IMR-90 (cell line): Measurements from ENCODE around the gene PCGF3. TPM values are rescaled to one million over a fixed set of nuclear protein-coding genes. Genes with fewer than 3 reads are reported as not detected.

Experiments
- ATAC-seq: fragments of 200-7000 bp; cut with Tn5 transposase; 2 replicates; pipeline ENCODE4 v1.9.1; 2020; ENCODE audit warnings: low read depth, mild to moderate bottlenecking, moderate library complexity
- BruUV-seq: library from RNA; stranded (reverse); fragments of 400-500 nt; replicated peaks from 2 replicates; lab custom pipeline; 2021; lab: Mats Ljungman, UMichigan
- CTCF ChIA-PET: fragments of 300-600 bp; formaldehyde crosslinking; extraction: SDS; loops from one replicate; lab custom pipeline; 2021; ENCODE audit warnings: antibody characterized with exemption; lab: Yijun Ruan, JAX
- POLR2A ChIA-PET: fragments of 300-600 bp; sonication (Branson Sonifier 250); formaldehyde crosslinking; loops from one replicate; lab custom pipeline; 2022; ENCODE audit warnings: antibody characterized with exemption; ENCODE audit not compliant: unreplicated experiment; lab: Charles Lee
- DNase-seq: peaks from one replicate; pipeline ENCODE4 v3.0.0; 2013
- H2AFZ ChIP-seq: replicated peaks from 2 replicates; pipeline ENCODE3; 2013; ENCODE audit warnings: low read length, mild to moderate bottlenecking; ENCODE audit not compliant: poor library complexity
- H2AK5ac ChIP-seq: 2 replicates; pipeline ENCODE4 v1.6.1; 2013; ENCODE audit warnings: low read depth, low read length, inconsistent platforms
- H2AK9ac ChIP-seq: replicated peaks from 2 replicates; pipeline ENCODE3; 2013; ENCODE audit warnings: mild to moderate bottlenecking, low read depth, low read length, moderate library complexity; ENCODE audit not compliant: poor library complexity
- H2BK120ac ChIP-seq: 2 replicates; pipeline ENCODE4 v1.6.1; 2013; ENCODE audit warnings: low read depth, low read length, inconsistent platforms
- H2BK15ac ChIP-seq: 3 replicates; pipeline ENCODE4 v1.6.1; 2013; ENCODE audit warnings: low read depth, low read length, inconsistent platforms
- H2BK20ac ChIP-seq: 2 replicates; pipeline ENCODE4 v1.6.1; 2013; ENCODE audit warnings: low read depth, mild to moderate bottlenecking, inconsistent platforms, low read length, moderate library complexity
- H2BK5ac ChIP-seq: 2 replicates; pipeline ENCODE4 v1.6.1; 2013; ENCODE audit warnings: mild to moderate bottlenecking, low read depth, low read length, inconsistent platforms; ENCODE audit not compliant: poor library complexity, severe bottlenecking
- H3K14ac ChIP-seq: replicated peaks from 2 replicates; pipeline ENCODE4 v1.6.1; 2013; ENCODE audit warnings: low read depth, low read length, inconsistent platforms
- H3K18ac ChIP-seq: 2 replicates; pipeline ENCODE4 v1.6.1; 2013; ENCODE audit warnings: low read depth, low read length, control low read depth
- H3K23ac ChIP-seq: 2 replicates; pipeline ENCODE4 v1.6.1; 2013; ENCODE audit warnings: low read depth, low read length, inconsistent platforms
- H3K27ac ChIP-seq: 2 replicates; pipeline ENCODE4 v1.5.1; 2013; ENCODE audit warnings: mild to moderate bottlenecking, control low read depth, low read length; ENCODE audit not compliant: insufficient read depth
- H3K27me3 ChIP-seq: 2 replicates; pipeline ENCODE4 v1.6.1; 2013; ENCODE audit warnings: low read length; ENCODE audit not compliant: control insufficient read depth, insufficient read depth
- H3K36me3 ChIP-seq: 2 replicates; pipeline ENCODE4 v1.6.1; 2013; ENCODE audit warnings: low read length, mixed read lengths; ENCODE audit not compliant: control insufficient read depth, insufficient read depth
- H3K4ac ChIP-seq: 2 replicates; pipeline ENCODE4 v1.6.1; 2013; ENCODE audit warnings: low read depth, low read length, inconsistent platforms
- H3K4me1 ChIP-seq: 2 replicates; pipeline ENCODE4 v1.6.1; 2013; ENCODE audit warnings: low read length, mixed read lengths; ENCODE audit not compliant: control insufficient read depth, insufficient read depth
- H3K4me2 ChIP-seq: 2 replicates; pipeline ENCODE4 v1.6.1; 2013; ENCODE audit warnings: low read depth, mild to moderate bottlenecking, control low read depth, low read length, moderate library complexity
- H3K4me3 ChIP-seq: 2 replicates; pipeline ENCODE4 v1.5.1; 2013; ENCODE audit warnings: low read depth, mild to moderate bottlenecking, control low read depth, low read length, moderate library complexity; ENCODE audit not compliant: insufficient read depth
- H3K56ac ChIP-seq: 2 replicates; pipeline ENCODE4 v1.6.1; 2013; ENCODE audit warnings: low read length, inconsistent platforms; ENCODE audit not compliant: insufficient read depth; ENCODE audit errors: extremely low read depth
- H3K79me1 ChIP-seq, 2 experiments: 2 replicates each; pipeline ENCODE4 v1.6.1; 2013; ENCODE audit warnings: low read length in 2 of 2, inconsistent platforms in 1 of 2, low read depth in 1 of 2
- H3K9ac ChIP-seq: 2 replicates; pipeline ENCODE4 v1.6.1; 2013; ENCODE audit warnings: low read depth, low read length, control low read depth
- H3K9me1 ChIP-seq: 2 replicates; pipeline ENCODE4 v1.6.1; 2013; ENCODE audit warnings: low read length, inconsistent platforms; ENCODE audit not compliant: insufficient read depth
- H3K9me3 ChIP-seq: 2 replicates; pipeline ENCODE4 v1.6.1; 2013; ENCODE audit warnings: low read length; ENCODE audit not compliant: control insufficient read depth, insufficient read depth
- H4K20me1 ChIP-seq: 2 replicates; pipeline ENCODE4 v1.6.1; 2013; ENCODE audit warnings: low read length, inconsistent platforms; ENCODE audit not compliant: insufficient read depth
- H4K5ac ChIP-seq: 2 replicates; pipeline ENCODE4 v1.6.1; 2013; ENCODE audit warnings: mild to moderate bottlenecking, low read depth, low read length, control low read depth
- H4K8ac ChIP-seq, 2 experiments: 2 replicates each; pipeline ENCODE4 v1.6.1; 2013; ENCODE audit warnings: low read depth in 2 of 2, low read length in 2 of 2, control low read depth in 1 of 2, inconsistent platforms in 1 of 2
- H4K91ac ChIP-seq: 2 replicates; pipeline ENCODE4 v1.6.1; 2013; ENCODE audit warnings: low read depth, low read length, inconsistent platforms; ENCODE audit not compliant: insufficient read depth
- BHLHE40 ChIP-seq: fragments of 150-350 bp; IDR thresholded peaks from 2 replicates; pipeline ENCODE4 v1.6.1; 2016; ENCODE audit warnings: mild to moderate bottlenecking, low read depth, low read length
- CEBPB ChIP-seq: IDR thresholded peaks from 2 replicates; pipeline ENCODE4 v1.6.1; 2012; ENCODE audit warnings: low read depth, low read length, improper control_type of control experiment
- CHD1 ChIP-seq: IDR thresholded peaks from 2 replicates; pipeline ENCODE4 v1.6.1; 2012; ENCODE audit warnings: low read depth, low read length, improper control_type of control experiment
- ELK1 ChIP-seq: fragments of 150-350 bp; IDR thresholded peaks from 2 replicates; pipeline ENCODE4 v1.6.1; 2016; ENCODE audit warnings: low read depth, mild to moderate bottlenecking, low read length, moderate library complexity, borderline replicate concordance
- FOS ChIP-seq: fragments of 150-350 bp; IDR thresholded peaks from 2 replicates; pipeline ENCODE4 v1.6.1; 2016; ENCODE audit warnings: low read depth, low read length
- MAZ ChIP-seq: IDR thresholded peaks from 2 replicates; pipeline ENCODE4 v1.6.1; 2012; ENCODE audit warnings: low read depth, mild to moderate bottlenecking, low read length, improper control_type of control experiment, moderate library complexity, borderline replicate concordance
- NFE2L2 ChIP-seq: fragments of 150-350 bp; IDR thresholded peaks from 2 replicates; pipeline ENCODE4 v1.6.1; 2016; ENCODE audit warnings: low read depth, mild to moderate bottlenecking, low read length
- RFX5 ChIP-seq: IDR thresholded peaks from 2 replicates; pipeline ENCODE4 v1.8.0; 2012; ENCODE audit warnings: low read depth, mild to moderate bottlenecking, low read length, moderate library complexity
- SMC3 ChIP-seq: fragments of 150-350 bp; IDR thresholded peaks from 2 replicates; pipeline ENCODE4 v1.6.1; 2016; ENCODE audit warnings: low read depth, mild to moderate bottlenecking, antibody characterized with exemption, low read length, moderate library complexity
- WGBS, 2 experiments: methylation state at CpG; one replicate each; pipeline versions ENCODE4 v1.1.5 to v1.1.7; 2013; ENCODE audit warnings: missing lambda C conversion rate in 2 of 2; ENCODE audit not compliant: insufficient read length in 1 of 2; ENCODE audit errors: extremely low coverage in 2 of 2; 5-methylcytosine and 5-hydroxymethylcytosine counted together
- dilution Hi-C: fragments of 300-500 bp; cut with HindIII; formaldehyde crosslinking; loops from one replicate; pipeline ENCODE4 v1.14.3; 2018; ENCODE audit warnings: low sequenced_read_pairs; ENCODE audit not compliant: unreplicated experiment
- in situ Hi-C: fragments of 300-500 bp; cut with MboI; formaldehyde crosslinking; loops from 3 replicates; pipeline ENCODE4 v1.14.3; 2019; ENCODE audit warnings: low sequenced_read_pairs, inconsistent platforms, mixed read lengths
- intact Hi-C: fragments of 100-400 bp; cut with micrococcal nuclease; formaldehyde crosslinking; loops from 2 replicates; pipeline ENCODE4 v1.10.0; 2022
- polyA plus RNA-seq, 3 experiments: library from polyadenylated mRNA; depleted of rRNA; stranded (reverse); fragments of >200 nt; gene quantifications; 2 replicates each; pipeline ENCODE4 v1.2.3, GENCODE V29; 2012; ENCODE audit warnings: low replicate concordance in 1 of 3
- total RNA-seq: library from RNA; depleted of rRNA; stranded (reverse); fragments of >200 nt; gene quantifications from 2 replicates; pipeline ENCODE4 v1.2.3, GENCODE V29; 2012
- TF ChIP-seq, protein P1 (sequence below): conservative IDR thresholded peaks from 2 replicates; pipeline ENCODE4 v1.5.1; 2012; ENCODE audit warnings: mild to moderate bottlenecking, low read depth, low read length, improper control_type of control experiment
- TF ChIP-seq, protein P2 (sequence below): fragments of 150-350 bp; IDR thresholded peaks from 2 replicates; pipeline ENCODE4 v1.6.1; 2017; ENCODE audit warnings: mild to moderate bottlenecking, antibody characterized with exemption, low read length, low read depth

The PCGF3 gene
- total and polyA plus RNA-seq, 2 of the 4 experiments (the other 2 are of a cell fraction), result 40.0 to 55.3 TPM

- POLR2A ChIA-PET, result no interaction called here
- dilution Hi-C loops, result no loop called here
- no peak overlapping the region for H3K18ac ChIP-seq
- peaks cover 9 to 47% of the 10 kb centered on the region in 2 experiments; a peak in 2 of 4 replicates for H3K79me1 ChIP-seq
- H3K36me3 ChIP-seq, result peaks cover 15% of the 10 kb centered on the region
- H3K4me2 ChIP-seq, result no peak overlapping the region
- intact Hi-C loops, result no loop called here
- H4K91ac ChIP-seq, result no peak overlapping the region
- no peak overlapping the region for H3K4me3 ChIP-seq
- no peak overlapping the region for H2AK9ac ChIP-seq
- H3K9me3 ChIP-seq, result no peaks in the 10 kb centered on the region
- peaks cover 69% of the 10 kb centered on the region for H4K20me1 ChIP-seq
- TF ChIP-seq CEBPB (no peak), FOS (no peak), RFX5 (no peak), BHLHE40 (no peak), ELK1 (no peak), NFE2L2 (no peak), SMC3 (no peak), CHD1 (no peak), MAZ (no peak)
- TF ChIP-seq, protein P1, sequence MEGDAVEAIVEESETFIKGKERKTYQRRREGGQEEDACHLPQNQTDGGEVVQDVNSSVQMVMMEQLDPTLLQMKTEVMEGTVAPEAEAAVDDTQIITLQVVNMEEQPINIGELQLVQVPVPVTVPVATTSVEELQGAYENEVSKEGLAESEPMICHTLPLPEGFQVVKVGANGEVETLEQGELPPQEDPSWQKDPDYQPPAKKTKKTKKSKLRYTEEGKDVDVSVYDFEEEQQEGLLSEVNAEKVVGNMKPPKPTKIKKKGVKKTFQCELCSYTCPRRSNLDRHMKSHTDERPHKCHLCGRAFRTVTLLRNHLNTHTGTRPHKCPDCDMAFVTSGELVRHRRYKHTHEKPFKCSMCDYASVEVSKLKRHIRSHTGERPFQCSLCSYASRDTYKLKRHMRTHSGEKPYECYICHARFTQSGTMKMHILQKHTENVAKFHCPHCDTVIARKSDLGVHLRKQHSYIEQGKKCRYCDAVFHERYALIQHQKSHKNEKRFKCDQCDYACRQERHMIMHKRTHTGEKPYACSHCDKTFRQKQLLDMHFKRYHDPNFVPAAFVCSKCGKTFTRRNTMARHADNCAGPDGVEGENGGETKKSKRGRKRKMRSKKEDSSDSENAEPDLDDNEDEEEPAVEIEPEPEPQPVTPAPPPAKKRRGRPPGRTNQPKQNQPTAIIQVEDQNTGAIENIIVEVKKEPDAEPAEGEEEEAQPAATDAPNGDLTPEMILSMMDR, result no peak
- TF ChIP-seq, protein P2, sequence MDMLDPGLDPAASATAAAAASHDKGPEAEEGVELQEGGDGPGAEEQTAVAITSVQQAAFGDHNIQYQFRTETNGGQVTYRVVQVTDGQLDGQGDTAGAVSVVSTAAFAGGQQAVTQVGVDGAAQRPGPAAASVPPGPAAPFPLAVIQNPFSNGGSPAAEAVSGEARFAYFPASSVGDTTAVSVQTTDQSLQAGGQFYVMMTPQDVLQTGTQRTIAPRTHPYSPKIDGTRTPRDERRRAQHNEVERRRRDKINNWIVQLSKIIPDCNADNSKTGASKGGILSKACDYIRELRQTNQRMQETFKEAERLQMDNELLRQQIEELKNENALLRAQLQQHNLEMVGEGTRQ, result no peak
- H3K23ac ChIP-seq, result no peak overlapping the region
- H3K4ac ChIP-seq, result no peak overlapping the region
- no peak overlapping the region for H4K5ac ChIP-seq
- H3K27ac ChIP-seq, result no peak overlapping the region
- H4K8ac ChIP-seq, result no peak overlapping the region
- no peak overlapping the region for H2BK15ac ChIP-seq
- no peak overlapping the region for H2BK5ac ChIP-seq
- CTCF ChIA-PET, result interaction anchor here (1.3 kb wide), 1 partner anchor 31 kb away, joined by 5 read pairs; no protein-coding TSS in a partner anchor
- ATAC-seq (no peak), DNase-seq (no peak)
- no peak overlapping the region for H3K56ac ChIP-seq
- 100% methylated on average over 1 of the region's 13 CpGs; no CpG with 5 or more reads in 1 of the 2 experiments for WGBS, 2 experiments
- no peak overlapping the region for H3K14ac ChIP-seq
- peaks cover 12% of the 10 kb centered on the region; the same call in 1 of the 2 replicates for H3K9me1 ChIP-seq
- no peak overlapping the region for H2AFZ ChIP-seq
- H2BK20ac ChIP-seq, result no peak overlapping the region
- in situ Hi-C loops, result no loop called here
- no peak overlapping the region for H2BK120ac ChIP-seq
- peaks cover 12% of the 10 kb centered on the region; the same call in 1 of the 2 replicates for H3K4me1 ChIP-seq
- BruUV-seq, result no TSS peak
- no peak overlapping the region for H2AK5ac ChIP-seq
- H3K27me3 ChIP-seq, result no peaks in the 10 kb centered on the region
- H3K9ac ChIP-seq, result no peak overlapping the region
Observed at GRCh38 chr4:710916-711315, 5.3 kb downstream of the PCGF3 start.
